Kidney (tissue), 14 donors: ENCODE data around the gene MAGI1. TPM values are rescaled to one million over a fixed set of nuclear protein-coding genes. Genes with fewer than 3 reads are reported as not detected.
A peak's percentile ranks its signal among the peaks of the same experiment; 100 is the strongest.

ENCODE experiments used
- DNase-seq, 5 donors: peaks; one replicate each; pipeline ENCODE4 v3.0.0-alpha.2; 2013 to 2020
- FAIRE-seq: peaks from 2 replicates; lab custom pipeline; 2012; peaks lifted over from hg19 to GRCh38; lab: Jason Lieb, UNC
- H3K27ac ChIP-seq, 2 donors: one replicate each; pipeline ENCODE4 v1.7.0; 2013; ENCODE audit warnings: low read depth in 2 of 2, low read length in 2 of 2, inconsistent platforms in 1 of 2
- H3K27me3 ChIP-seq: one replicate; pipeline ENCODE4 v1.7.1; 2013; ENCODE audit warnings: low read length, inconsistent platforms; ENCODE audit not compliant: control insufficient read depth, insufficient read depth
- H3K36me3 ChIP-seq, 3 donors: one replicate each; pipeline versions ENCODE4 v1.7.0 to v1.7.1; 2013; ENCODE audit warnings: low read length in 3 of 3, control low read depth in 1 of 3, inconsistent platforms in 1 of 3; ENCODE audit not compliant: insufficient read depth in 3 of 3, control insufficient read depth in 2 of 3
- H3K4me1 ChIP-seq, 3 donors: one replicate each; pipeline versions ENCODE4 v1.7.0 to v1.7.1; 2013; ENCODE audit warnings: low read length in 3 of 3, inconsistent platforms in 1 of 3, low read depth in 1 of 3; ENCODE audit not compliant: control insufficient read depth in 2 of 3, insufficient read depth in 2 of 3
- H3K4me3 ChIP-seq, 3 donors: one replicate each; pipeline versions ENCODE4 v1.7.0 to v1.8.1; 2013; ENCODE audit warnings: low read length in 3 of 3, control low read depth in 1 of 3, inconsistent platforms in 1 of 3
- H3K9ac ChIP-seq, 3 donors: one replicate each; pipeline versions ENCODE4 v1.7.0 to v1.7.1; 2013; ENCODE audit warnings: low read length in 3 of 3, control low read depth in 1 of 3, inconsistent platforms in 1 of 3
- H3K9me3 ChIP-seq, 3 donors: one replicate each; pipeline versions ENCODE4 v1.7.0 to v1.7.1; 2013; ENCODE audit warnings: low read length in 3 of 3, control low read depth in 1 of 3, inconsistent platforms in 1 of 3; ENCODE audit not compliant: control insufficient read depth in 2 of 3, insufficient read depth in 1 of 3
- intact Hi-C: fragments of 100-400 bp; cut with DNase I; formaldehyde crosslinking; loops from one replicate; pipeline ENCODE4 v1.11.1; 2022
- polyA plus RNA-seq: library from polyadenylated mRNA; stranded (reverse); fragments of 350-450 nt; fragmentation: Illumina TruSeq; extraction: RNeasy Lipid Tissue Mini Kit (QIAGEN cat#74804); gene quantifications from one replicate; pipeline ENCODE4 v1.2.3, GENCODE V29; 2014; ENCODE audit warnings: low read depth, low replicate concordance; ENCODE audit not compliant: insufficient read depth
- total RNA-seq: library from RNA; stranded (reverse); fragmentation: NEBNext Ultra II Directional; extraction: Animal tissue kit (Norgen Biotek cat#: 25700); gene quantifications from one replicate; pipeline ENCODE4 v1.2.1, GENCODE V29; 2021
- TF ChIP-seq, protein P1 (sequence below): IDR thresholded peaks from 3 replicates; pipeline ENCODE4 v1.5.1; 2012; ENCODE audit warnings: mild to moderate bottlenecking, moderate library complexity, borderline replicate concordance; ENCODE audit not compliant: insufficient read depth; ENCODE audit errors: extremely low read depth
- donor health status: control.
- donor health status: control.
- donor health status: control.
- donor health status: control.
- donor health status: control.
- donor health status: DM: yes; HTN: yes; CAD: no.
- donor health status: Normal renal cell carcinoma (clear cell type).

Gene MAGI1
- total and polyA plus RNA-seq, 2 donors from 2014 or later, result 8.2 to 42.8 TPM

DNA sequence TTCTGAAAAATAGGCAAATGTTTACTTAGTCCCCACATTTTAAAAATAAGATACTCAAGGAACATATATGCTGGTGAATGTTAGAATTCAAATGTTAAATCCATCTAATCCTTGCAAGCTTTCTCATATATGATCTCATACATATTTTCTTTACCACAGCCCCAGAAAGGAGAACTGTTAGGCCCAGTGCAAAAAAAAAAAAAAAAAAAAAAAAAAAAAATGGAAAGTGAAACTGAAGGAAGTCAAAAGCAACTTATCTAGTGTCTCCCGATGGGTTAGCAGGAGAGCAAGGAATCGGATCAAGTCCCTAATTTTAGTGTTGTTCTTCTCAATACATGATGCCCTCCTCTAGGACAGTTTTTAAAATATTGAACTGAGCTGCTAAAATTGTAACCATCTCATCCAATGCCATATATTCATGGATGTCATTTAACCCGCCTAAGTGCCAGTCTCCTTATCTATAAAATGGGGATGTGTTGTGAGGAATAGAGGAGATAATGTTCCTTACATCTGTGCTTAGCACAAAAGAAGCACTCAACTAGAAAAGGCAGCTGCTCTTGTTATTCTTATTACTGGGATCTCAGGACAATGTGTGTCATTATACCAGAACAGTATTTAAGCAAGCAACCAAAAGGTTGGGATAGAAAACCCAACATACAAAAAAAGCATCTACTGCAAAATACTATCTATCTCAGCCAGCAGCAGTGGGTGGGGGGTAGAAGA is 279.7 kb downstream of the MAGI1 start:
- DNase-seq, result no peak
- TF ChIP-seq, protein P1, sequence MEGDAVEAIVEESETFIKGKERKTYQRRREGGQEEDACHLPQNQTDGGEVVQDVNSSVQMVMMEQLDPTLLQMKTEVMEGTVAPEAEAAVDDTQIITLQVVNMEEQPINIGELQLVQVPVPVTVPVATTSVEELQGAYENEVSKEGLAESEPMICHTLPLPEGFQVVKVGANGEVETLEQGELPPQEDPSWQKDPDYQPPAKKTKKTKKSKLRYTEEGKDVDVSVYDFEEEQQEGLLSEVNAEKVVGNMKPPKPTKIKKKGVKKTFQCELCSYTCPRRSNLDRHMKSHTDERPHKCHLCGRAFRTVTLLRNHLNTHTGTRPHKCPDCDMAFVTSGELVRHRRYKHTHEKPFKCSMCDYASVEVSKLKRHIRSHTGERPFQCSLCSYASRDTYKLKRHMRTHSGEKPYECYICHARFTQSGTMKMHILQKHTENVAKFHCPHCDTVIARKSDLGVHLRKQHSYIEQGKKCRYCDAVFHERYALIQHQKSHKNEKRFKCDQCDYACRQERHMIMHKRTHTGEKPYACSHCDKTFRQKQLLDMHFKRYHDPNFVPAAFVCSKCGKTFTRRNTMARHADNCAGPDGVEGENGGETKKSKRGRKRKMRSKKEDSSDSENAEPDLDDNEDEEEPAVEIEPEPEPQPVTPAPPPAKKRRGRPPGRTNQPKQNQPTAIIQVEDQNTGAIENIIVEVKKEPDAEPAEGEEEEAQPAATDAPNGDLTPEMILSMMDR, result no peak
- Histone ChIP-seq H3K9me3 (no peaks in the 10 kb centered on the region), H3K27ac (no peak overlapping the region), H3K27me3 (no peaks in the 10 kb centered on the region), H3K36me3 (no peaks in the 10 kb centered on the region), H3K4me3 (peak overlapping the region in 1 of 3 donors; percentile 25), H3K9ac (no peak overlapping the region), H3K4me1 (no peaks in the 10 kb centered on the region)
- no peak for FAIRE-seq
- intact Hi-C loops, result no loop called here

DNA sequence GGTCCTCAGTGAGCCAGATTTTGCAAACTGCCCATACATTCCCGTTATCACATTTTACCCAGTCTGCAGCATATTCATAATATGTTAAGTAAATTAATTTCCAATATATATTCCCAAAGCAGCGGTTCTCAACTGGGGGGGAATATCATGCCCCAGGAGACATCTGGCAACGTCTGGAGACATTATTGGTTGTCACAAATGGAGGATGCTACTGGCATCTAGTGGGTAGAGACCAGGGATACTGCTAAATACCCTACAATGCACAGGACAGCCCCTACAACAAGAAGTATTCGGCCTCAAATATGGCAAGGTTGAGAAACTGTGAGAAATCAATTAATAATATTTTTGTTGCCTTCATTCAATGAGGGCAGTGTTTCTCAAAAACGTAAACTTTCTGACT is 280.3 kb downstream of the MAGI1 start:
- H3K36me3 ChIP-seq, result no peaks in the 10 kb centered on the region
- H3K4me3 ChIP-seq, result no peak overlapping the region
- DNase-seq (no peak), FAIRE-seq (no peak)
- H3K4me1 ChIP-seq, result no peaks in the 10 kb centered on the region
- no peaks in the 10 kb centered on the region for H3K9me3 ChIP-seq
- H3K9ac ChIP-seq, result no peak overlapping the region
- TF ChIP-seq, protein P1, result no peak
- no peaks in the 10 kb centered on the region for H3K27me3 ChIP-seq
- H3K27ac ChIP-seq, result no peak overlapping the region
- intact Hi-C loops, result no loop called here

DNA sequence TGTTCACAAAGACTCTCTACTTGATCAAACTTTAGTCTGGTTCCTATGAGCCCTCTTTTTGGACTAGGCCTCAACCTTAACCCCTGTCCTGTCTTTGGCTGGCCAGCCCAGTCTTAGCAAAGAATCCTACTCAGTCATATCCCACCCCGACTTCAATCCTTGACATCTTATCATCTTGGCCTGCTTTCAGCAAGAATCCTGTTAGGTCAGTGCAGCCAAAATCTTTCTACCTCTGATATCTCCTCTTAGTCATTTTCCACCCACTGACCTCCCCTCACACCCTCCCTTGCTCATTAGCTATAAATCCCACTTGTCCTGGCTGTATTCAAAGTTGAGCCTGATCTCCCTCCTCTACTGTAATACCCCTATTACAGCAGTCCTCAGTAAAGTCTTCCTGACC is 286.1 kb downstream of the MAGI1 start:
- no peak for FAIRE-seq
- intact Hi-C loops, result no loop called here
- no peaks in the 10 kb centered on the region for H3K9me3 ChIP-seq
- H3K9ac ChIP-seq, result no peak overlapping the region
- H3K4me3 ChIP-seq, result no peak overlapping the region
- no peaks in the 10 kb centered on the region for H3K27me3 ChIP-seq
- no peaks in the 10 kb centered on the region for H3K36me3 ChIP-seq
- DNase-seq, result no peak
- no peaks in the 10 kb centered on the region for H3K4me1 ChIP-seq
- H3K27ac ChIP-seq, result no peak overlapping the region
- TF ChIP-seq, protein P1, result no peak
